OCI-M1 (cell line): ENCODE measurements around the gene ABT1.
"Not testable (repeated sequence)": the region's sequence is repeated elsewhere in the genome, so short reads cannot be mapped to it uniquely, and the experiment has no call there.

Source experiments
- DNase-seq: peaks from one replicate; lab custom pipeline; 2025; lab: John Stamatoyannopoulos, UW

ABT1 gene

GRCh38 chr6:26596579-26597388 is at the start of gene ABT1:
TSS of gene ABT1 (plus strand) at chr6:26596953. CDS start at chr6:26596983, 30 bp downstream.
- peak; percentile 99 for DNase-seq

GRCh38 chr6:26547363-26547762 is 49.4 kb upstream of the ABT1 start:
- not testable (repeated sequence) for DNase-seq

DNA sequence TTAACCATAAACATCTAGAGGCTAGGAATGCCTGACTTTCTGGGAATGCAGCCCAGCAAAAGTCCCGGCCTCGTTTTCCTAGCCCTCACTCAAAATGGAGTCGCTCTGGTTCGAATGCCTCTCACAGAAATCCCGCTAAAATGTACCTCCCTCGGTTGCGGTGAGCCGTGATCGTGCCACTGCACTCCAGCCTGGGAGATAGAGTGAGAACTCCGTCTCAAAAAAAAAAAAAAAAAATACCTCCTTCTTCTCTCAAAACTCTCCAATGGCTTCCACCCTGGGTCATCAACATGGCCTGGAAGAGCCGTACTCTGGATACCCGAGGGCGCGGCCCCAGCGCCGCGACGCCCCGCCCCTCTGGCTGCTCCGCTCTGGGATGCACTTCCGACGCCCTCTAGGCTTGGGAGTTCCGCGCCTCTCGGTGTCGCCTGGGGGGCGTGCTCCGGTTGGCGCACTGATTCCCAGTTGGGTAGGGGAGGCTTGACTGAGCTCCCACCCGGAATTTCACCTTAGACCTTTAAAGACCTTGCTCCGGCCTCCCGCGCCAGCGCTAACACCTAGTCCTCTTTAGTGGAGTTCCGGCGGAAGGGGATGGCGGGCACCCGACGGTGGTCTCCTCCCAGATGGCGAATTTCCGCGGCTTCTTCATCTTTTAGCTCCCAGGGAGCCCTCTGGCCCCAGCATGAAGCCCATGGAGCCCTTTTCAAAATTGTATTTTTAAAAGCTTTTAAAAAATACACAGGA is 46.3 kb upstream of the ABT1 start:
- peak; percentile 88 for DNase-seq

DNA sequence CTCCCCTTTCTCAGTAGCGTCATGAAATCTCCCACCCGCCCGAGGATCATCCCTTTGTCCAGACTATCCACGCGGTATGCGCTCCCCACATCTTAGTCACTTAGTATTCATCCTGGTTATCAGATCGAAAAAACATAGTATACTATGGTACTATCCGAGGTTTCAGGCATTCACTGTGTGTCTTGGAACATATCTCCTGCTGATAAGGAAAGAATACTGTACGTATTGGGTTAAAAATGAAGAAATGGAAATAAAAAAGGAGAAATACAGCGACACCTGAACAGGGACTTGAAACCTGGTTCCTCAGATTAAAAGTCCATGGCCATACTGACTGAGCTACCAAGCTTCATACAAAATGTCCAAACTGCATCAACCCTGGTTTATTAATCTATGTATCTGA is 44.5 kb upstream of the ABT1 start:
- DNase-seq, result no peak

GRCh38 chr6:26552640-26553188 is 44.0 kb upstream of the ABT1 start:
- DNase-seq, result no peak

DNA sequence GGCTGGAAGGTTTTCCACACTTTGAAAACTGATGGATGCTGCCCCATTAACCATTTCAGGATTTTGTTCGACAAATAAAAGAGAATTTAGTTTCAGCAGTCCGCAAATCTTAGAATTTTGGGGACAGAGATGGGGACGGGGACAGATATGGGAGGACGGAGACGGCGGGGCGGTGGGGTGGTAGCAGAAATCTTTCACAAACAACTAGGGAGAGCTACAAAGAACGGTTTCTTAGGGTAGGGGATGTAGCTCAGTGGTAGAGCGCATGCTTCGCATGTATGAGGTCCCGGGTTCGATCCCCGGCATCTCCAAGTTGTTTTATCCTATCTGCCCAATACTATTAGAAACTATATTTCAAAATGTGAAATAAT is 43.5 kb upstream of the ABT1 start:
- DNase-seq, result peak; percentile 95

DNA sequence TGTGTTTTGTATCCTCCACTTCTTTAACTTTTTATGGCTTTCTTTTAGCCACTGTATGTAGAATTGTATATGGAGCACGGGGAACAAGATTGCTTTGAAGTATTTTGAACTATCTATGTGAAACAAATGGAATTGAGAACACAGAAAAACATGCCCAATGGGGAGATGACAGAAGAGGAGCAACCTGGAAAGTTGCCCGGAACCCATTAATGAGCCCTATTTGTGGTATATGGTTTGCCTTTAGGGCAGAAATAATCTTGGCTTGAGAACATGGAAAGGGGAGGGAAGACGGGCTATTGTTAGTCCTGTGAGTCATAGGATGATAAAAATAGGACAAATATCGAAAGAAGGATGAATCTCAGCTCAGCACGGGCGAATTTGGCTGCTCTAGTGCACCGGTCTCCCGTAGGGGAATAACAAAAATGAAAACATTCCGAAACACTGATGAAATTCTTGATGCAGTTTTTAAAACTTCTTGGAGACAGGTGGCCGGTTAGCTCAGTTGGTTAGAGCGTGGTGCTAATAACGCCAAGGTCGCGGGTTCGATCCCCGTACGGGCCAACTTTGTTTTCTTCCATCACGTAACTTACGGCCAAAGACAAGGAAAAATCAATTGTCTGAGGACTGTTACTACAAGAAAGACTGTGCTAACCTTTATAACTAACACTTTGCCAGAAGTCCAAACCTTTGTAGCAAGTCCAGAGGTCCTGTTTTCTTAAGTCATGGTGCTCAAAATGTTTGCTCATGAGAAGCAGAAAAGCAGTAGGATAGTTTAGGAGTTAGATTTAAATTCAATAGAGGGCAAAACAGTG is 42.9 kb upstream of the ABT1 start:
- DNase-seq, result peak; percentile 98

DNA sequence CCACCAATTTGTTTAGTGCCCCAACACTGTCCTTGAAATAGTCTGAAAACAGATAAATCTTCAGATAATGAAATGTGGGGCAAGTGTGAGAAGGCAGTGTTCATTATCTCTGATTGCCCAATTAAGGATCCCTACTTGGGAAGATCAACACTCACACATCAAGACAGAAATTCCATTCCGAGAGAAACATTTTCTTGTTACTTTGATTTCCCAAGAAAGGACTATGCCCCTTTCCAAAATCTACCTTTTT is 42.4 kb upstream of the ABT1 start:
- no peak for DNase-seq

DNA sequence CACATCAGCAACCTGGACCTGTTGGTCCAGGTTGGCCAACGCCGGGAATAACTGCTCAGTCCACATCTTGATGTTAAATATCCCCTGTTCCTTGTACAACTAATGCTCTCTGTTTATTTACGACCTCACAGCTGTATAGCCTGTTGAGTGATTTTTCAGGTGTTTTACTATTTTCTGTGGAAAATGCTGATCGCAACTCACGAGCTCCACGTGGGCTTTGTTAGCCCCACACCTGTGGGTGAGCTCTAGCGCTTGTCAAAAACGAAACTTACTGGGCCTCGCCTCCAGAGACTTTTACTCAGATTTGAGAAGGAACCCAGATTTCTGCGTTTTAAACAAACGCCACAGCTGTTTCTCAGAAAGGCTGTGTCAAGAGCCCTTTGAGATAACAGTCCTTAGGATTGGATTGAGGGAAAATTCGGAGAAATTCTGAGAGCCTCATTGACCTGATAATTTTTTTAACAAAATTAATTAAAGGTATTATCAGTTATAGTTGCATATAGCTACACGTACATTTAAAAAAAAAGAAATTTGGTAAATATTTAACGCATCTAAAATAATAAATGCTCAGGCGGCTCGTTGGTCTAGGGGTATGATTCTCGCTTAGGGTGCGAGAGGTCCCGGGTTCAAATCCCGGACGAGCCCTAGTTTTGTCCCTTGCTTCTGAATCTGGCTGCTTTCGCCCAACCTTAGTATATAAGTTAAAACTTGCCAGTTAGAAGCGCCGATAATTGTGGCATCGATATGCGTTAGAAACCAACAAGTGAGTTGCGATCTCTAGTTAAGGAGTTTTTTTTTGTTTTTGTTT is 41.9 kb upstream of the ABT1 start:
- DNase-seq, result peak; percentile 93

DNA sequence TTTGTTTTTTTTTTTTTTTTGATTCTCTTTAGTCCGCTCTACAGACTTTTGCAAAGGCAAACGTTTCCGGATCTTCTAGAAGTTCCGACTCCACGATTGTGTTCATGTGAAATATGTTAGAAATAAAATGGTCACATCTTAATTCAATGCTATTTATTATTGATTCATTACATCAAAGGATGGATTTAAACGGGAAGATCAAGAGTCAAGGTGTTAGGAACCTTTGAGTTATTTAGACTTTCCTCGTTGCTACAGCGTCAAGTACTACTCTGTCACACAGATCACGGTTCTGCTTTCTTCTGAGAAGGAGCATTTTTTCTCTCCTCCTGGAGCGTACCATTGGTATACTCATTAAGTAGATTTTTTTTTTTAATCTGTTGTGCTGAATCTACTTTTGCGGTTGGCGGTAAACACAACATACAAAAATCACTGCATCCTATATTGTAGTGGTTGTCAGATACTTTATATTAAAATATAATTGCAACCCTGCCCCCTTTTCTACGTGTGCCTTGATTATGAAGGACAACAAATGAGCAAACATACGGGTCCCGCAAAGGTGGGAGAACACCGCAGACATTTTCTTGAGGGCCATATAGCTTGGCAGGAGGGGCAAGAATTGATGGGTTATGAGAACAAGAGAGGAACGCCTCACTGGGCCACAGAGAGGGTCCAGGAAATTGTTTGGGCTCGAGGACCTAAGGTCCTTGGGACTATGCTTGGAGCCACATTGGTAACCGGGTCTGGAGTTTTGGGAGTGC is 41.1 kb upstream of the ABT1 start:
- DNase-seq, result peak; percentile 73

GRCh38 chr6:26556263-26557070 is 40.3 kb upstream of the ABT1 start:
- peak; percentile 96 for DNase-seq

GRCh38 chr6:26561533-26562466 is 35.0 kb upstream of the ABT1 start:
- no peak for DNase-seq

- DNase-seq, result no peak
These were observed 33.3 kb upstream of the ABT1 start for GRCh38 chr6:26563488-26563887.

DNA sequence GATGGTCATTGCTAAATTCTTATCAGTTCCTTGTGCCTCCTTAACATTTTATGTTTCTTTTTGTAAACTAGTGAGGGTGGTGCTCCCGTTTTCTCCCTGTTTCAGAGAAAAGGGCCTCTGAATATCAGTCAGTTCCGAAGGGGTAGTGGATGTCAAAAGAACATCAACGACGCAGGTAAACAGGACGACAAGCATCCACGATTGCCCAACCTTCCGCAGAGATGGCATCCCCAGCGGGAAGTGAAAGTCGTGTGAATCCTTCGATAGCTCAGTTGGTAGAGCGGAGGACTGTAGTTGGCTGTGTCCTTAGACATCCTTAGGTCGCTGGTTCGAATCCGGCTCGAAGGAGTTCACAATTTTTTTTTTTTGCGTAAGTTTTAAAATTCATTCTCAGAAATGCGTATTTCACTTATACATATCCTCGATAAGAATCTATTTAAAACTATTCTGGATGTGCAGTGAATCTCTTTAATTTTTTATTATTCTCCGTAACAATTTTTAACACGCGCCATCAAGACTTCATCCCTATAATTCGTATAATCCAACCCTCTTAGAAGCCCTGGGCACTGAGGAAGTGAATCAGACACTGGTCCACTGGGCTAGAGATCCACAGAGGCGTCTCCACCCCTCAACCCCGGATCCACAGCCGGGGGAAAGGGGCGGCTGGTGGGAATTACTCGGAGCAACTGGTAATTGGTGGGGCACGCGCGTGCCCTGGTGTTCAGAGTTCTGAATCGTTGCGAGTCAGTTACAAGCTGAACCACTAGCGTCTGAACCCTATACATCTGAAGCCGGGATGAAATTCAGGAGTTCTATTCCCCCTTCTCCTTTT is 27.9 kb upstream of the ABT1 start:
- peak; percentile 99 for DNase-seq

DNA sequence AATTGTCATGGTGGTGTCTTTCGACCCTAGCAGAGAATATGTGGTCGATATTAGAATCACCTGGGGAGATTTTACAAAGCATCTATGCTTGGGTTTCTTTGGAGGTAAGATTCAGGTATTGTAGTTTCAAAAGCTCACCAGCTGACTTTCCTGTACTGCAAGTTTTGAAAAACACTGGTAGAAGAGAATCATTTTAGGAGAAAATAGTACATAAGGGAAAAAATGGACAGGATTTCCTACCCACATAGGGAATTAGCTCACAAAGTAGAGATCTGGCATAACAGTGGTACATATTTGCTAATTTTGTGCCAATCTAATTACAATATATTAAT is 27.4 kb upstream of the ABT1 start:
- no peak for DNase-seq

DNA sequence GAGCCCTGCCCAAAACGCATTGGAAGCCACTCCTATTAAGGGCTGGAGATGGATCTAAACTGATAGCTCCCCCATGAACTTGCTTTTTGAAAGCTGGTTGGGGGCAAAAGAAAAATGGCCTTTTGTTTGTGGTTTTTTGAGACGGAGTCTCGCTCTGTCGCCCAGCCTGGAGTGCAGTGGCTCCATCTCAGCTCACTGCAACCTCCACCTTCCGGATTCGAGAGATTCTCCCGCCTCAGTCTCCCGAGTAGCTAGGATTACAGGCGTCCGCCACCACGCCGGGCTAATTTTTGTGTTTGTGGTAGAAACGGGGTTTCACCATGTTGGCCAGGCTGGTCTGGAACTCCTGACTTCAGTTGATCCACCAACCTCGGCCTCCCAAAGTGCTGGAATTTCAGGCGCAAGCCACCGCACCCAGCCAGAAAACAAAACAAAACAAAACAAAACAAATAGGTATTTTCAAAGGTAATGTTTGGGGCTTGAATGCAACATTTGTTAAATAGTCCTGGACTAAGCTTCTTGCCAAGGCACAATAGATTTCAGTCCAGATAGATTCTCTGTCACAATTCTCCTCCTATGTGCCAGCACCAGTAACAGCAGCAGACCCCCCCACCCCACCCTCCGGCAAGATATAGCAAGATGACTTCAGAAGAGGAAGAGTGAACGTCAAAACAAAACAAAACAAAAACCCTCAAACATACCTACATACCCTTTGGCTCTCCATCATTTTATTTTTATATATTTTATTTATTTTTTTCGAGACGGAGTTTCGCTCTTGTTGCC is 26.5 kb upstream of the ABT1 start:
- no peak for DNase-seq

- peak; percentile 98 for DNase-seq
These were observed 25.0 kb upstream of the ABT1 start for GRCh38 chr6:26571592-26572296.
